GM12892 (cell line): Measurements from ENCODE around the gene CHD5.

Source experiments
- POLR2A ChIP-seq: IDR thresholded peaks from 2 replicates; pipeline ENCODE4 v1.6.1; 2011; ENCODE audit warnings: low read depth, low read length, control low read depth
- POLR2AphosphoS5 ChIP-seq: IDR thresholded peaks from 2 replicates; pipeline ENCODE4 v1.6.1; 2011; ENCODE audit warnings: low read depth, low read length, control low read depth

- no peak for TF ChIP-seq POLR2AphosphoS5
- TF ChIP-seq POLR2A, result no peak
Observed at GRCh38 chr1:6053206-6053546, 126.9 kb downstream of the CHD5 start.
